Stimulated activated CD4-positive, alpha-beta T cell treated with anti-CD3 and anti-CD28 coated beads, Interleukin-15, amount 100 ng/mL, for 24 hours (primary cell): ENCODE results near the gene SH3GLB2.
"Not testable (repeated sequence)": the region's sequence is repeated elsewhere in the genome, so short reads cannot be mapped to it uniquely, and the experiment has no call there.

Experiments
- DNase-seq: peaks from one replicate; pipeline ENCODE4 v3.0.0-alpha.2; 2020

SH3GLB2 gene

DNA sequence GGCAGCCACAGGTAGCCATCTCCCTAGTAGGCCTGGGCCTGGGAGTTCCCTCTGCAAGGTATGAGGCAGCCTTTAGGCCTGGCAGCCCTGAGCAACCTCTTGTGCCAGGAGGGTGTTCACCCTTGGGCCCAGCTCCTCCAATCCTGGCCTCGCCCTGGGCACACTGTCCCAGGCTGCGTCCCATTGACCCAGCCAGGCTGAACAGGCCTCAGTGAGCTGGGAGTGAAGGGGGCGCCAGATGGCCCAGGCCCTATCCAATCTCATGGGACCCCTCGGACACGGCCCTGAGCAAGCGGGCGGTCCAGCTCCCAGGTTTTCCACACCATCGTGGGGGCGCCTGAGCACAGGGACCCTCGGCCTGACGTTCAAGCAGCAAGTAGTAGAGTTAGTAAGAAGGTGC is 14.5 kb downstream of the SH3GLB2 start:
- DNase-seq = no peak

DNA sequence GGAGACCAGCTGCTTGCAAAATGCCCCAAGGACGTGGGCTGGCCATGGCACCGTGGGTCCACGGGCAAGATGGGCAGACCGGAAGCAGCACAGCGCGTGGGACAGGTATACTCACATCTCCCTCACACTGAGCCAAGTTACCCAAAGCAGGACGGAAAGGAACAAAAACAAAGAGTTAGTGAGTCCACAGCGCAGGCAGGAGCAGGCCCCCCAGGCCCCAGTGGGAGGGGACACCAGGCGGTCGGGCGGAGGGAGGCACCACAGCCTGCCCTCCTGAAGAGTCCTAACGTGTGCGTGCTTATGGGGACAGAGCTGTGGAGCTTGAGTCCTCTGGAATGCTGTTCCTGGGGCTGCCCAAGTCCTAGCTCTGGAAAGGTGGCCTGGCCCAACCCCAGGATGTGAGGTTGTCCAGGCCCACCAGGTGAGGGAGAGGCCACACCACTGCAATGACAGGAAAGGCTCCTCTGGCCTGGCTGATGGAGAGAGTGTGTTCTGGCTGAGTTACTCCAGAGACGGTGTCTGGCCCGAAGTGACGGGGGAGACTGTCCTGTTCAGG is 15.2 kb downstream of the SH3GLB2 start:
- no peak for DNase-seq

GRCh38 chr9:129012343-129012742 is 15.8 kb downstream of the SH3GLB2 start:
- no peak for DNase-seq

- DNase-seq = no peak
These were observed 16.4 kb downstream of the SH3GLB2 start for GRCh38 chr9:129011761-129012181.

- DNase-seq = no peak
These were observed 17.0 kb downstream of the SH3GLB2 start for GRCh38 chr9:129011170-129011569.

DNA sequence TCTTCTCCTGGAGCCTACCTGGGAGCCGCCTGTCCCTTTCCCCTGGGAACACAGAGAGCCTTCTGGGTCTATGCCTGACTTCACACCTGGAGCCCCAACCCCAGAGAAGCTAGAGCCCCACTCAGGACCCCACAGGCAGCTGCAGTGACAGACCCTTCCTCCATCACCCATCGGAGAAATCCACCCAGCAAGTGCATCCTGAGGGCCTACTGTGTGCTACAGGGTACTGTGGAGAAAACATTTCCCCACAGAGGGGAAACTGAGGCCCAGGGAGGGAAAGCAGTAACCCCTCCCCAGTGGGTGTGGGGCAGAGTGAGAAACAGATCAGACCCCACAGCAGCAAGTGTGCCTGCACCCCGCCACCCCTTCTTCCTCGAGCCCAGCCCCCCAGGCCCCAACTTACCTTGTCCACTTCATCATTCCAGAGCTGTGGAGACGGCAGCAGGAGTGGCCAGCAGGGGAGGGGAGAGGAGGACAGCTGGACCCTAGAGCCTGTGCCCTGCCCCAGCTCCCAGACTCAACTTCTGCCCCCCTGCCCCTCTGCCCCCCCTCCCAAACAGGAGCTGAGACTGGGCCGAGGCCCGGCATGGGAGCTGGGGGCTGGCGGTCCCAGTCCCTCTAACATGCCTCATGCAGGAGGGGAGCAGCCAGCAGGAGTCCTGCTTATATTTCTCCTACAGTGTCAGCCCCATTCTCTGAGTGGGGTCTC is 17.7 kb downstream of the SH3GLB2 start:
- no peak for DNase-seq

- no peak for DNase-seq
These were observed 18.5 kb downstream of the SH3GLB2 start for GRCh38 chr9:129009584-129010141.

GRCh38 chr9:129008986-129009583 is 19.0 kb downstream of the SH3GLB2 start:
- DNase-seq = no peak

DNA sequence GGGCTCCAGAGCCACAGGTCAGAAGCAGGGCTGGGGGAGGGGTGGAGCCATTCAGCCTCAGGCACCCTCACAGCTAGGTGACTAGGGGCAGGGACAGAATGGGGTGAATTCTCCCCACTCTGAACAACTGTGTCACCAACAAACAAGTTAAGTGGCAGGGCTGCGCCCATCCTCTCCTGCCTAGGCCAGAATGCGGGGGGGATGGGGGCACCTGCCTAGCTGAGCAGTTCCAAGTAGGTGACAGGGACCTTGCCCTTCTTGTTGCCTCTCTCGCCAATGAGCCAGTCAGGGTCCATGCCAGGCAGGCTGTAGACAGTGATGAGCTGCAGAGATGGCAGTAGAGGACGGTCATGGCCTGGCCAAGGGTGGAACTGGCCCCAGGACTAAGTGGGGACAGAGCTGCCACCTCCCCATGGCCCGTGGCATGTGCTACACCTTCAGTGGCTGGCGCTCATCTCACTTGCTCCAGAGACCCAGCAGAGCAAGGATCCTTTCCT is 19.6 kb downstream of the SH3GLB2 start:
- no peak for DNase-seq

GRCh38 chr9:129007766-129008468 is 20.2 kb downstream of the SH3GLB2 start:
- no peak for DNase-seq

GRCh38 chr9:129007035-129007765 is 20.9 kb downstream of the SH3GLB2 start:
- DNase-seq = no peak

GRCh38 chr9:129006328-129007034 is 21.6 kb downstream of the SH3GLB2 start:
- DNase-seq = peak; percentile 64

DNA sequence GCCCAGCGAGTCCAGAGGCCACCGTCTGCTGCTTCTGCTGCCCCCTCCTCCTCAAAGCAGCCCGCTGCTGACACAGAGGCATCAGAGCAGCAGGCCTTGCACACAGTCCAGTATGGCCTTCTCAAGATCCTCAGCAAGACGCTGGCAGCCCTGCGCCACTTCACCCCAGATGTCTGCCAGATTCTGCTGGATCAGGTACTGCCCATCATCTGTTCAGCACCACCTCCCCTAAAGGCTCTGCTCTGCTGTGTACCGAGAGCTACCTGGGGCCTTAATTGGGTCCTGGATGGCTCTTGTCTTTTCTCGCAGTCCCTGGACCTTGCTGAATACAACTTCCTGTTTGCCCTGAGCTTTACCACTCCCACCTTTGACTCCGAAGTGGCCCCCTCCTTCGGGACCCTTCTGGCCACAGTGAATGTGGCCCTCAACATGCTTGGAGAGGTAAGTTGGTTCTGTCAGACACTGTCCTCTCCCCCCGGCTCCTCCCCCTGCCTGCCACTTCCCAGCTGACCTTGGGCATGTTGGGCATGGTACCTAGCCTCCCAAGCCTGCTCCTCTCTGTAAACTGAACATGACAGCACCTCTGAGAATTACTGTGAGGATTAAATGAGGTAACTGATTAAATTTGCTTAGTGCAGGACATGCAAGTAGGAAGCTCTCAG is 22.7 kb downstream of the SH3GLB2 start:
- no peak for DNase-seq

DNA sequence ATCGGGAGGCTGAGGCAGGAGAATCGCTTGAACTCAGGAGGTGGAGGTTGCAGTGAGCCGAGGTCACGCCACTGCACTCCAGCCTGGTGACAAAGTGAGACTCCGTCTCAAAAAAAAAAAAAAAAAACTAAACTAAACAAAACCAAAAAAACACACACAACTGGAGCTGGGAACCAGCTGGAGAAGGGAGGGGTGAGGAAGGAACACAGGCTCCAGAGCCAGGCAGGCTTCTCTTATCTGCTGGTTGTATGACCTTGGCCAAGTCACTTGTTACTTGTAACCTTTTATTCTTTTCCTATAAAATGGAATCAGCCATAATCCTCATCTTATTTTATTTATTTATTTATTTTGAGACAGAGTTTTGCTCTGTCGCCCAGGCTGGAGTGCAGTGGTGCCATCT is 24.0 kb downstream of the SH3GLB2 start:
- not testable (repeated sequence) for DNase-seq

DNA sequence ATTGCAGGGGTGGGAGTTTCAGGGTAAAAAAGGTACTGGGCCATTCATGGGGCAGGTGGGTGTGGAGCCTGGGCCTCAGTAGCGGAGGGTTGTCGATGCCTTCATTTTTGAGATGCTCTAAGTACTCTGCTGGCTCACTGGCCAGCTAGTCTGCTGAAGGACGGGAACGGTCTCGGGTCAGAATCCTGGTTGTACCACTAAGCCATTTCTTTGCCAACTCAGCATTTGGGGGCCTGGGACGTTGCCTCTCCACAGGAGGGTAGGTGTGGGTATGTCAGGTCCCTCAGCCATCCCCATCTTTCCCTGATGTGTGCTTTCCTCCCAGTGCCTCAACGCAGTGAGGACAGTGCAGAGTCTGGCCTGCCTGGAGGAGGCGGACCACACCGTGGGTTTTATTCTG is 25.1 kb downstream of the SH3GLB2 start:
- DNase-seq = no peak

DNA sequence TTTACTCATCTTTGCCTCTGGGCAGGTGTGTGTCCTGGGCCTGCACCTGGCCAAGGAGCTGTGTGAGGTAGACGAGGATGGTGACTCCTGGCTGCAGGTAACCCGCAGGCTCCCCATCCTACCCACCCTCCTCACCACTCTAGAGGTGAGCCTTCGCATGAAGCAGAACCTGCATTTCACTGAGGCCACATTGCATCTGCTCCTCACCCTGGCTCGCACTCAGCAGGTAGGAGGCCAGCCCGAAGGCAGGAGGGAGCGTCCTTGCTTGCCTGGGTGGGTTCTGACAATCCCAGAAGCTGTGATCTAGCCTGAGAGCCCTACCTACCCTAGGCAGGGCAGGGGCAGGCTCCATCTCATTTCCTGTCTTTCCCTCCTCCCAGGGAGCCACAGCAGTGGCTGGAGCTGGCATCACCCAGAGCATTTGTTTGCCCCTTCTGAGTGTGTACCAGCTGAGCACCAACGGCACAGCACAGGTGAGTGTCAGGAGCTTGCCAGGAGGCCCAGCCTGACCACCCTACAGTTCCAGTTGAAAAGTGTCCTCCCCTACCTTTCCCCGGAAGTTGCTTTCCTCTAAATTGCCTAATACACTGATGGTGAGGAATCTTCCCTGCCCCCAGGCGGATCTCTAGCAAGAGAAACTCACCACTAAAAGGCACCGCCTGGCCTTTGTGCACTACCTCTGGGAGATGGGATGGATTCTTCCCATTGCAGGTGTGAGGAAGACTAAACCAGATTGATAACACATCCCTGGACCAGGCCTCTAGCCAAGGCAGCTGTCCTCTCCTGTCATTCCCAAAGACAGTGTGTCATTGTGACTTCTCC is 26.4 kb downstream of the SH3GLB2 start:
- no peak for DNase-seq

- DNase-seq = no peak
These were observed 28.4 kb downstream of the SH3GLB2 start for GRCh38 chr9:128999581-129000206.

DNA sequence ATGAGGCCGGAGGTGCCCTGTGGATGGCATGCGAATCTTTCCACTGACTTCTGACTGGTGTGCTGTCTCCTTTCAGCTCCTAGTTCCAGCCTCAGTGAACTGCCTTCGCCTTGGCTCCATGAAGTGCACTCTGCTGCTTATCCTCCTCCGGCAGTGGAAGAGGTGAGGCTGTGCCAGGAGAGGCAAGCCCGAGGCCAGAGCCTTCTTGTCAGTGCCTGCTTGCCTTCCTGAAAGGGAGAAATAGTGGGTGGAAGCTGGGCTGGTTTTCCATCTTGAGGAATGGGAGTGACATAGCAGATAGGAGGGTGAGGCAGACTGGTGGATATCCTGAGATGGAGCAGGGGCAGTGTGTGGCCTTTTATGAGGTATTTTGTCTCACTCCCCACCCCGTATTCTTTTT is 29.7 kb downstream of the SH3GLB2 start:
- no peak for DNase-seq

GRCh38 chr9:128995791-128996190 is 32.3 kb downstream of the SH3GLB2 start:
- DNase-seq = no peak

GRCh38 chr9:128992995-128993394 is 35.1 kb downstream of the SH3GLB2 start:
- no peak for DNase-seq
